Measurements from ENCODE around the gene DENND5A.
"Not testable (repeated sequence)": the region's sequence is repeated elsewhere in the genome, so short reads cannot be mapped to it uniquely, and the experiment has no call there.

The DENND5A gene

GRCh38 chr11:9210224-9210921 lies 54.8 kb downstream of the DENND5A start:
- no peak for DNase-seq

GRCh38 chr11:9209604-9210003 lies 55.5 kb downstream of the DENND5A start:
- not testable (repeated sequence) for DNase-seq

- DNase-seq: no peak
Observed at GRCh38 chr11:9208726-9209501, 56.2 kb downstream of the DENND5A start.

- no peak for DNase-seq
Observed at GRCh38 chr11:9207229-9207628, 57.9 kb downstream of the DENND5A start.

- no peak for DNase-seq
Observed at GRCh38 chr11:9206496-9206895, 58.7 kb downstream of the DENND5A start.

GRCh38 chr11:9203691-9204311 lies 61.3 kb downstream of the DENND5A start:
- DNase-seq: no peak

- DNase-seq: no peak
Observed at GRCh38 chr11:9201372-9202162, 63.6 kb downstream of the DENND5A start.

GRCh38 chr11:9200471-9200870 lies 64.7 kb downstream of the DENND5A start:
- DNase-seq: no peak

GRCh38 chr11:9193316-9193715 lies 71.8 kb downstream of the DENND5A start:
- no peak for DNase-seq

- no peak for DNase-seq
Observed at GRCh38 chr11:9192561-9192960, 72.6 kb downstream of the DENND5A start.

- DNase-seq: not testable (repeated sequence)
Observed at GRCh38 chr11:9190326-9191016, 74.7 kb downstream of the DENND5A start.

- DNase-seq: not testable (repeated sequence)
Observed at GRCh38 chr11:9188860-9189259, 76.3 kb downstream of the DENND5A start.

- no peak for DNase-seq
Observed at GRCh38 chr11:9187616-9188015, 77.5 kb downstream of the DENND5A start.

- no peak for DNase-seq
Observed at GRCh38 chr11:9184516-9184915, 80.6 kb downstream of the DENND5A start.

GRCh38 chr11:9182180-9182871 lies 82.8 kb downstream of the DENND5A start:
- DNase-seq: no peak

GRCh38 chr11:9180784-9181183 lies 84.4 kb downstream of the DENND5A start:
- no peak for DNase-seq

- no peak for DNase-seq
Observed at GRCh38 chr11:9179141-9179540, 86.0 kb downstream of the DENND5A start.

- no peak for DNase-seq
Observed at GRCh38 chr11:9178716-9179115, 86.4 kb downstream of the DENND5A start.

- no peak for DNase-seq
Observed at GRCh38 chr11:9177438-9178091, 87.6 kb downstream of the DENND5A start.

GRCh38 chr11:9176550-9176949 lies 88.6 kb downstream of the DENND5A start:
- no peak for DNase-seq

GRCh38 chr11:9176136-9176535 lies 89.0 kb downstream of the DENND5A start:
- no peak for DNase-seq
